Heart right ventricle (tissue), 16 donors: ENCODE data around the gene NMUR2. TPM values are rescaled to one million over a fixed set of nuclear protein-coding genes. Genes with fewer than 3 reads are reported as not detected.

Experiments used
- ATAC-seq, 8 donors: fragments of 200-7000 bp; cut with Tn5 transposase; one replicate each; pipeline ENCODE4 v1.9.1; 2020; ENCODE audit warnings: mild to moderate bottlenecking in 8 of 8, moderate library complexity in 8 of 8, moderate number of reproducible peaks in 1 of 8
- DNase-seq, 2 donors: peaks; one replicate each; pipeline ENCODE4 v3.0.0-alpha.2; 2020
- H3K27ac ChIP-seq, 10 donors: fragments of 200-600 bp; sonication (generic) in 2 of 10; one replicate each; pipeline versions ENCODE4 v1.5.0 to v1.8.0; 2020 to 2022; ENCODE audit warnings: mild to moderate bottlenecking in 3 of 10
- H3K27me3 ChIP-seq, 7 donors: fragments of 200-600 bp; one replicate each; pipeline ENCODE4 v1.8.0; 2021 to 2022; ENCODE audit warnings: mild to moderate bottlenecking in 2 of 7
- H3K36me3 ChIP-seq, 9 donors: fragments of 200-600 bp; sonication (generic) in 1 of 9; one replicate each; pipeline versions ENCODE4 v1.5.0 to v1.8.0; 2020 to 2022; ENCODE audit warnings: mild to moderate bottlenecking in 2 of 9
- H3K4me1 ChIP-seq, 9 donors: fragments of 200-600 bp; sonication (generic) in 1 of 9; one replicate each; pipeline versions ENCODE4 v1.5.0 to v1.8.0; 2020 to 2022; ENCODE audit warnings: mild to moderate bottlenecking in 4 of 9
- H3K4me3 ChIP-seq, 10 donors: fragments of 200-600 bp; sonication (generic) in 2 of 10; one replicate each; pipeline versions ENCODE4 v1.5.0 to v1.8.0; 2020 to 2022; ENCODE audit warnings: mild to moderate bottlenecking in 7 of 10, moderate library complexity in 2 of 10
- H3K9me3 ChIP-seq, 11 donors: fragments of 200-600 bp in 10 of 11; sonication (generic) in 2 of 11; one replicate each; pipeline versions ENCODE4 v1.5.0 to v1.8.0; 2013 to 2022; ENCODE audit warnings: mild to moderate bottlenecking in 2 of 11, control low read depth in 1 of 11, moderate library complexity in 1 of 11
- CTCF ChIP-seq, 9 donors: fragments of 200-600 bp; sonication (generic) in 2 of 9; IDR thresholded peaks; one replicate each; pipeline versions ENCODE4 v1.5.0 to v1.8.0; 2021 to 2022; ENCODE audit warnings: antibody characterized with exemption in 9 of 9, mild to moderate bottlenecking in 5 of 9, moderate library complexity in 1 of 9
- WGBS, 2 donors: extraction: QIAGEN DNeasy Blood & Tissue Kit; methylation state at CpG; one replicate each; pipeline ENCODE4 v1.1.7; 2013; ENCODE audit warnings: inconsistent platforms in 1 of 2; 5-methylcytosine and 5-hydroxymethylcytosine counted together
- intact Hi-C, 10 donors: fragments of 100-400 bp; cut with DNase I; formaldehyde crosslinking; loops; one replicate each; pipeline versions ENCODE4 v1.11.1 to v1.14.2; 2022
- polyA plus RNA-seq, 2 donors: library from polyadenylated mRNA; stranded (reverse); fragments of 200-250 nt; gene quantifications; one replicate each; pipeline ENCODE4 v1.2.3, GENCODE V29; 2013
- total RNA-seq, 10 donors: library from RNA; stranded (reverse); fragmentation: NEBNext Ultra II Directional in 3 of 10; extraction: Animal tissue kit (Norgen Biotek cat#: 25700) in 3 of 10; gene quantifications; one replicate each; pipeline versions ENCODE4 v1.2.1 to v1.2.4, GENCODE V29; 2021 to 2023
- donor health status: Arrhythmogenic right ventricular cardiomyopathy.
- donor health status: ischemic (EF 13 %, LVEDD 7.1; RV severe dilation, severe dysfunction).
- donor health status: healthy with polysubstance abuse.
- donor health status: DM: no; HTN: yes; CAD: no.
- donor health status: DM: no; HTN: no; CAD: no.
- donor health status: ischemic (EF 25% LVEDD 6.9; RV normal size, moderate dysfunction).
- donor health status: ischemic (EF 25% LVEDD 5.7; RV mildly dilated, moderate dysfunction).
- donor health status: healthy.
- donor health status: DM: yes; HTN: yes; CAD: no.
- donor health status: Ischemic cardiomyopathy.
- donor health status: ischemic (EF 35%, LVEDD 5.7; RV mildly dilated, moderate dysfunction).
- donor health status: nonischemic (EF 11% LVEDD 7.7; RV severe dilation, severe dysfunction).
- donor health status: DM: yes; HTN: yes; CAD: no.
- donor health status: PGD.
- donor health status: ischemic (EF 29% LVEDD 5.4; RV normal size, mild dysfunction).
- donor health status: nonischemic (EF 23%, LVEDD 6.1; RV moderate dilation, normal function).

Gene NMUR2
- total and polyA plus RNA-seq, 12 donors: 0.15 TPM; not detected in 11

DNA sequence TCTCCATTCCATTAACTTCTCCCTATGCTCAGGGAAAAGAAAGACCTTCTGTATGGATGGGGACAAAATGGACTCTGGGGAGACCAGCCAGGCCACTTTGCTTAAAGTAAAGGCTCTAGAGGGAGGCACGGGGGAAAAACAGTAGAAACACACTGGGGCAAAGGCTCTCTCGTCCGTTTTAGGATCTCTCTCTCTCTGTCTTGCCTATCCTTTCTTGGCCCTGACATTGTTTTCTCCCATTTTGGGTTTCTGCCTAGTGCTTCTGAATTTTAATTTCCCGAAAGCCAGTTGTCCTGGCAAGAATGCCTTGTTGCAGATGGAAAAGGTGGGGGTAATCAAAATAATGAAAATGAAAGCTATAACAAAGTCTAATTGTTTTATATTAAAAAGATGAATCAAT, 28.2 kb downstream of the NMUR2 start:
- 63 to 69% methylated on average over 4 of the region's 4 CpGs for WGBS, 2 donors
- ATAC-seq: no peak
- intact Hi-C loops: loop anchor here in 5 of 10 donors (5.0 to 10.0 kb wide), 2 partner anchors 128 to 130 kb away; no protein-coding TSS in a partner anchor

DNA sequence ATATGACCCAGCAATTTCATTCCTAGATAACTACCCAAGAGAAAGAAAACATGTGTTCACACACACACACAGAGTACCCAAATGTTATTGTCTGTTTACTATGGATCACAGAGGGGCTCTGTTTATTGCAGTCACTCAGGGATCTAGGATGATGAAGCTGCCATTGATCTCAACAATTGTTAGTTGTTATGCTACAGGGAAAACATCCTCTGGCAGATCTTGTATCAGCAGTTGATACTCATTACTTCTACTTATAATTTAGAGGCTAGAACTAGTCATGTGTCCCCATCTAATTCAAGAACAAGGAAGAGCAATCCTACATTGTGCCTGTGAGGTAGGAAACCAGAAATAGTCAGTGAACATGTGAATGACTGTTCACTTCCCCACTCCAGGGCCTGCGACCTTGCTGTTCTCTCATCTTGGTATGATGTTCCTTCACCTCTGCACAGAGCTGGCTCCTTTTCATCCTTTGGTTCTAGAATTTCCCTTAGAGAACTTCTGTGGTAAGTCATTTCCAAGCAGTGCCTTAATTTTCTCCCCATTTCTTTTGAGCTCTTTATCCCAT, 30.3 kb downstream of the NMUR2 start:
- no peaks in the 10 kb centered on the region for H3K9me3 ChIP-seq
- DNase-seq (no peak), ATAC-seq (peak in 2 of 8 donors; percentile 39 to 65)
- H3K4me3 ChIP-seq: no peak overlapping the region
- H3K36me3 ChIP-seq: no peaks in the 10 kb centered on the region
- no peak overlapping the region for H3K27ac ChIP-seq
- intact Hi-C loops: loop anchor here in 5 of 10 donors (5.0 to 10.0 kb wide), 2 partner anchors 130 to 133 kb away; no protein-coding TSS in a partner anchor
- 52 to 92% methylated on average over 1 of the region's 1 CpG for WGBS, 2 donors
- no peaks in the 10 kb centered on the region for H3K27me3 ChIP-seq
- H3K4me1 ChIP-seq: peaks cover 0 to 15% (median 8%) of the 10 kb centered on the region in 9 donors
- TF ChIP-seq CTCF (IDR thresholded peaks at IDR 0.05): no peak

More for the DNA sequence above, 28.2 kb downstream of the NMUR2 start:
- no peaks in the 10 kb centered on the region for H3K9me3 ChIP-seq
- H3K27me3 ChIP-seq: no peaks in the 10 kb centered on the region
- no peak overlapping the region for H3K4me3 ChIP-seq
- TF ChIP-seq CTCF (IDR thresholded peaks at IDR 0.05): no peak
- H3K36me3 ChIP-seq: no peaks in the 10 kb centered on the region
- no peak overlapping the region for H3K27ac ChIP-seq
- DNase-seq: no peak
- H3K4me1 ChIP-seq: peaks cover 0 to 17% (median 8%) of the 10 kb centered on the region in 9 donors

DNA sequence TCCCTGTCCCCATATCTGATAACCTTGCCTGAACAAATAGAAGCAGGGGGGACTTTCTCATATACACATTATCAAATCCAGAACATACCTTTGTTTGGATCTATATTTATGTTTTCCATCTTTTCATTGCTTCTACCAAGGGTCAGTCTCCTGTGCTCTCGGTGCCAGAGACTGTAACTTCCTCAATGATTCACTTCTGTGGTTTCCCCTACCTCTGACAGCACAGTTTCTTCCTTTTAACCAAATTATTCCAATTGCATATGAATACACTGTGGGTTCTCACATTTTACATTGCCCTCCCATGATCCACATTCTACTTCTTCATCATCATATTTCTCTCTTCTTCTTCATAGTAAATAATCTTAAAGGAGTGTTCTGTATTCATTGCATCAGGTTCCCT, 32.2 kb downstream of the NMUR2 start:
- 71 to 79% methylated on average over 1 of the region's 1 CpG for WGBS, 2 donors
- Histone ChIP-seq H3K9me3 (peaks cover 0 to 6% (median 0%) of the 10 kb centered on the region in 11 donors), H3K27me3 (no peaks in the 10 kb centered on the region), H3K4me3 (no peak overlapping the region), H3K4me1 (peaks cover 0 to 2% (median 0%) of the 10 kb centered on the region in 9 donors), H3K27ac (no peak overlapping the region), H3K36me3 (no peaks in the 10 kb centered on the region)
- no peak for ATAC-seq
- no peak for DNase-seq
- no peak for TF ChIP-seq CTCF (IDR thresholded peaks at IDR 0.05)
- intact Hi-C loops: loop anchor here in 4 of 10 donors (10.0 kb wide), 1 partner anchor 132 kb away; no protein-coding TSS in a partner anchor

DNA sequence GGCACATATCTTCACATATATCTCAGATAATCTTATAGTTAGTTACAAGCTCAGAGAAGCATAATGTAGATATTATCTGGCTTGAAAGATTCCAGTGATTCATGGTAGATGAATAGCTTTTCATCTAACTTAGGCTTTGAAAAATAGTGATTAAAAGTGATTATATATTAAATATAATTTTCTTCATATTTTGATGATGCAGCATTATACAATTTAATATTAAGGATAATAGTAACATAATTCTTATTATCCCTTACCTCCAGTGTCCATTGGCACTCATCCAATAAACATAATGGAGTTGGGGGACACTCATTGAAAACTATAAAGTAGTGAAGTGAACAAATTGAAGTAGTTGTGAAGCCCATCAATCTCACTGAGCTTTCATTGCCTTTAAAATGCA, 35.8 kb downstream of the NMUR2 start:
- no peaks in the 10 kb centered on the region for H3K36me3 ChIP-seq
- H3K27me3 ChIP-seq: no peaks in the 10 kb centered on the region
- H3K27ac ChIP-seq: no peak overlapping the region
- TF ChIP-seq CTCF (IDR thresholded peaks at IDR 0.05): no peak
- H3K9me3 ChIP-seq: peaks cover 0 to 6% (median 0%) of the 10 kb centered on the region in 11 donors
- peaks cover 0 to 7% (median 0%) of the 10 kb centered on the region in 9 donors for H3K4me1 ChIP-seq
- no peak overlapping the region for H3K4me3 ChIP-seq
- DNase-seq (no peak), ATAC-seq (no peak)
- intact Hi-C loops: no loop called here
